ENCODE data around the gene RUNX3.

The RUNX3 gene

DNA sequence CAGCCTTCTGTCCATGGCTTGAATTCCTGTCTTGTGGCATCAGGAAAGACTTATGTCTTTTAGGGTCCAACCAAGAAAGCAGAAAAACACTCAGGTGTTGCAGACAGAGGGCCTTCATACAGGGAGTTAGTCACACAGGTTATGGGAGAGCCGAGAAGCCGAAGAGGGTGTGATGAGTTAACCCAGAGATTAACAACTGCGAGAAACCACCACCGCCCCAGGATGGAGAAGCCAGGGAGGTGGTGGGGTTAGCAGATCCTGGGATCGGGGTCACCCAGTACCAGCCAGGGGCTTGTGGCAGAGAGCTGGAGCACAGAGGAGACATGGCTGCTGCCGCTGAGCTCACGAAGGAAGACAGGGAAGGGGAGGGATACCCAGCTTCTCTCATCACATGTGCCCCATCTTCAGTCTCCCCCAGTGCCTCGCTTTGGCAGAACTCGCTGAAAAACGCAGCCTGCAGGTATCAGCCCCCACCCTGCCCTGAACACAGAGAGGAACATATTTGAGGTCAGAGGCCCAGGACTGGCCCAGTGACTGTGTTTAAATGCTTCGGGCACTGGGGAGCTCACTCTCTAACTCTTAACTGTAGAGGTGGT lies 58.7 kb downstream of the RUNX3 start:
- TF ChIP-seq, protein P1, sequence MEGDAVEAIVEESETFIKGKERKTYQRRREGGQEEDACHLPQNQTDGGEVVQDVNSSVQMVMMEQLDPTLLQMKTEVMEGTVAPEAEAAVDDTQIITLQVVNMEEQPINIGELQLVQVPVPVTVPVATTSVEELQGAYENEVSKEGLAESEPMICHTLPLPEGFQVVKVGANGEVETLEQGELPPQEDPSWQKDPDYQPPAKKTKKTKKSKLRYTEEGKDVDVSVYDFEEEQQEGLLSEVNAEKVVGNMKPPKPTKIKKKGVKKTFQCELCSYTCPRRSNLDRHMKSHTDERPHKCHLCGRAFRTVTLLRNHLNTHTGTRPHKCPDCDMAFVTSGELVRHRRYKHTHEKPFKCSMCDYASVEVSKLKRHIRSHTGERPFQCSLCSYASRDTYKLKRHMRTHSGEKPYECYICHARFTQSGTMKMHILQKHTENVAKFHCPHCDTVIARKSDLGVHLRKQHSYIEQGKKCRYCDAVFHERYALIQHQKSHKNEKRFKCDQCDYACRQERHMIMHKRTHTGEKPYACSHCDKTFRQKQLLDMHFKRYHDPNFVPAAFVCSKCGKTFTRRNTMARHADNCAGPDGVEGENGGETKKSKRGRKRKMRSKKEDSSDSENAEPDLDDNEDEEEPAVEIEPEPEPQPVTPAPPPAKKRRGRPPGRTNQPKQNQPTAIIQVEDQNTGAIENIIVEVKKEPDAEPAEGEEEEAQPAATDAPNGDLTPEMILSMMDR (IDR thresholded peaks at IDR 0.05; ENCODE audit: low read depth, low read length): no peak
- in situ Hi-C loops (cut with HindIII; ENCODE audit: low sequenced_read_pairs): no loop called here
- no peak overlapping the region for H3K4me3 ChIP-seq (ENCODE audit: low read depth, low read length)
- no peak for DNase-seq (ENCODE audit: low read depth, low spot score)

- DNase-seq (ENCODE audit: low read depth, low spot score): no peak
- in situ Hi-C loops (cut with HindIII; ENCODE audit: low sequenced_read_pairs): no loop called here
- H3K4me3 ChIP-seq (ENCODE audit: low read depth, low read length): no peak overlapping the region
- TF ChIP-seq, protein P1 (IDR thresholded peaks at IDR 0.05; ENCODE audit: low read depth, low read length): no peak
Observed at GRCh38 chr1:24870551-24871195, 59.4 kb downstream of the RUNX3 start.

DNA sequence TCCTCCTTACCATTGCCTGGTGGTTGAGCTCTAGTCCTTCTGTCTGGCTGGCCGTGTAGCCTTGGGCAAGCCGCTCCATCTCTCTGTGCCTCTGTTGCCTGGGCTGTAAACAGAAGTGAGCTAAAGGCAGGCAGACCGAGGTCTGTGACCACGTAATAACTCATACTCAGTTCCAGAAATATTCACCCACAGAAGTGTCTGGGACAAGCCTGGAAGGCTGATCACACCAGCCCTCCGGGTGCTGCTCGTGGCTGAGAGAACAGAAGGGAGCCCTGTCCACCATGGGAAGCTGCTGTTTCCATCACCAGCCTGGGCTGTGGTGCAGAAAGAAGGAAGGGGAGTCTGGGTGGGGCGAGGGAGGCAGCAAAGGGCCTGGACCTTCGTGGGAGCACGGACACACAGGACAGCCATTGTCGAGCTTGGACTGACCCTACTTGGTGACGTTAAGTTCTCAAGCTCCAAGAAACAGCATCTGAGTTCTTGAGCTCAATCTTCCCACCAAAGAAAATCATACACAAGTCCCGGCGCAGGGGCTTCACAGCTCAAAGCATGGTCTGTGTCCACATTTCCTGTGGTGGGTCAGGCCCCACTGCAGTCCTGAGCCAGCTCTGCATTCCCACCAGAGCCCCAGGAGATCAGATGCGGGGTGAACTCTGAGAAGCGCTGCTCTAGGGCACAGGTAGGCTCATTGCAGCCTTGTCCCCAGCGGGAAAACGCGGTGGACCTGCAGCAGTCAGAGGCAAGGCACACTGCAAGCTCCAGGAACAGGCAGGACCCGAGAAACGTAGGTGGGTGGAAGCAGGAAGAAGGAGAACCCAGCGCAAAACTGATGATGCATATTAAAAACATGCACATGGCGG lies 61.8 kb downstream of the RUNX3 start:
- DNase-seq (ENCODE audit: low read depth, low spot score): no peak
- TF ChIP-seq, protein P1 (IDR thresholded peaks at IDR 0.05; ENCODE audit: low read depth, low read length): no peak
- in situ Hi-C loops (cut with HindIII; ENCODE audit: low sequenced_read_pairs): no loop called here
- H3K4me3 ChIP-seq (ENCODE audit: low read depth, low read length): no peak overlapping the region

GRCh38 chr1:24867084-24867870 lies 62.8 kb downstream of the RUNX3 start:
- TF ChIP-seq, protein P1 (IDR thresholded peaks at IDR 0.05; ENCODE audit: low read depth, low read length): no peak
- DNase-seq (ENCODE audit: low read depth, low spot score): no peak
- in situ Hi-C loops (cut with HindIII; ENCODE audit: low sequenced_read_pairs): no loop called here

GRCh38 chr1:24866211-24867083 lies 63.6 kb downstream of the RUNX3 start:
- TF ChIP-seq, protein P1 (IDR thresholded peaks at IDR 0.05; ENCODE audit: low read depth, low read length): no peak
- in situ Hi-C loops (cut with HindIII; ENCODE audit: low sequenced_read_pairs): no loop called here
- H3K4me3 ChIP-seq (ENCODE audit: low read depth, low read length): no peak overlapping the region
- DNase-seq (ENCODE audit: low read depth, low spot score): no peak

More at GRCh38 chr1:24867084-24867870, 62.8 kb downstream of the RUNX3 start:
- H3K4me3 ChIP-seq (ENCODE audit: low read depth, low read length): no peak overlapping the region
